GM18870 (cell line): Measurements from ENCODE around the gene PPP6R3.
"Not testable (repeated sequence)": the region's sequence is repeated elsewhere in the genome, so short reads cannot be mapped to it uniquely, and the experiment has no call there.

Experiments
- ATAC-seq: cut with Tn5 transposase; IDR thresholded peaks from one replicate; pipeline ENCODE4 v1.9.1; 2021; ENCODE audit warnings: moderate library complexity; ENCODE audit not compliant: unreplicated experiment

Gene PPP6R3

DNA sequence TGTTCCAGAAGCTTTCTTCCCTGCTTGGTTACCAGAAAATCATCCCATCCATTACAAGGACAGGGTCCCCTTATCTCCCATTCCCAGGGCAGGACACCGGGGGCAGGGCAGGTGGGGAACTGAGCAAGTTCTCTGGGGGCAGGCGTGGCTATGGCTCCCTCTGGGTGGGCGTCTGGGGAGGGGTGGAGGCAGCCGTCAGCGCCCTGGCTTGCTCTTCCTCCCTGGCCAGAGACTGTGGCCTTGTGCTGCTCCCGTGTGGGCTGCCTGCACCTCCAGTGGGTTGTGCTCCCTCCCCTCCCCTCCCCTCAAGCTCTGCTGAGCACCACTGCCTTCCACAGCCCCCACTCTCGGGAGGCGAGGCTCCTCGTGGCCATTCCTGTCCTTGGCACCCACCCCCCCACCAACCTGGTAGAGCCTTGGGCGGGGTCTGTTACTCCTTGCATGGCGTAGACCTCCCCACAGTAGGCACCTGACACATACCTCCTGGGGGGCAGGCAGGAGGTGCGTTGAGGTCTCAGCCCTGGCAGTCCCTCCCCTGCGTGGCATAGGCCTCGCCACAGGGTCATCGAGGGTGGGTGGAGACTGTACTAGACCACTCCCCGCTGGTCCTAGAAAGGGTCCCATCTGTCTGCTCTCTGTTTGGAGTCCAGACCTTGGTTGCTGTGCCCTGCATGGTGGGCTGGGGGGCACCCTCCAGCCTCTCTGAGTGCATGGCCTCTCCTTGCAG is 24.2 kb upstream of the PPP6R3 start:
- ATAC-seq, result no peak

DNA sequence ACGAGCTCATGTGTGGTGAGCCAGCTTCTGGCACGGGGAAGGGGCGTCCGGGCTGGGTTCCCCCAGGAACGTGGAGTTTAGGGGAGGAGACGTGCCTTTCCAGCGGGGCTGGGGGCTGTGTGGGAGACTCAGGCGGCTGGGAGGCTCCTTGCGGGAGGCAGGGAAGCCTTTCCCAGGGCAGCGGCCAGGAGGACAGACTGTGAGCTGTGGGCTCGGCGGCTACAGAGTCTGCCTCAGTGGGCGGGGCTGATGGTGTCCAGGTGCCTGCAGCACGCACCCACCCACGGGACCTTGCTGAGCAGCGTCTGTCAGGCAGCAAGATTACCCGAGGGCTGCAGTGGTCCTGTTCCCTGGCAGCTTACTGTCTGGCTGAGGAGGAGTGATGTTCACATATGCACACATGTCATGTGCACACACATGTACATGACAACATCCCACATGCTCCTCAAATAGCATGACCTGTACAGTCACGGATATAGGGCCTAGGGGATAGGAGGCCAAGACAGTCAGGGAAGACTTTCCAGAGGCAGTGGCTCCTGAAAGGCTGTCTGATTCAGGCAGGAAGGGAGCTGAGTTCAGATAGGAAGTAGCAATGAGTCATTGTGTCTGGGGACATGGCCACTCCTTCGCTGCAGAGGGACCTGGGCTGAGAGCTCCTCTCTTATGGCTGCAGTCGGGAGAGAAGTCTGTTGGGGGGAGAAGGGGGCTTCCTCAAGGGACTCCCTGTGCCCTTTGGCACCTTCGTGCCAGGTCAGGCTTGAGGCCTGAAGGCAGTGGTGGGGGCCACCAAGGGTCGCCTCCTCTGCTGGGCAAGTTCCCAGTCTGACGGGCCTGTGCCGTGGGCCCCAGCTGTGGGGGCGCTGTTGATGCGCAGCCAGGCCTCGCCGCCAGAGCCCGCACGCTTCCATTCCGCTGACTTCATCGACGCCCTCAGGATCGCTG is 23.3 kb upstream of the PPP6R3 start:
- no peak for ATAC-seq

DNA sequence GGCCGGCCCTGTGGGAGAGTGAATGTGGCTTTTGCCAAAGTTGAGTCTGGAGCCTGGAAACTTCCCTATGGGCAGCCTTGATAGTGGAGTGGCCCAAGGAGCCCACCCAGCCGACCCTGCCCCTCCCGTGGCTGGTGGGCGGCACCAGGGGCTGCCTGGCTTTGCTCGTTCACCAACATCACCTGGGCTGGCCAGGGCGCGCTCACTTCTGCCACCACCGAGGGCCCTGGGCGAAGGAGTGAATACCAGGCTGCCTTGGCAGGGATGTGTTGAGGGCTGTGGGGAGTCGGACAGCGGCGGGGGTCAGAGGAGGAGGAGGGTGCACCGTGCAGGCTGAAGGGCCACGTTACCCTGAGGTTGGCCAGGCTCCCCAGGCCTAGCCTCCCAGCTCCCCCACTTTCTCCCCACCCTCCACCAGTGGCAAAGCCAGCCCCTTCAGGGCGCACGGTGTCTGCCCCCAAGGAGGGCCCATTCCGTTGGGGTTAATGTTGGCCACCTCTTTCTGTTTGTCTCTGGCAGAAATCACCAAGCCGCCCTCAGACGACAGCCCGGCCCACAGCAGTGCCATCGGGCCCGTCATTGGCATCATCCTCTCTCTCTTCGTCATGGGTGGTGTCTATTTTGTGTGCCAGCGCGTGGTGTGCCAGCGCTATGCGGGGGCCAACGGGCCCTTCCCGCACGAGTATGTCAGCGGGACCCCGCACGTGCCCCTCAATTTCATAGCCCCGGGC is 22.5 kb upstream of the PPP6R3 start:
- no peak for ATAC-seq

DNA sequence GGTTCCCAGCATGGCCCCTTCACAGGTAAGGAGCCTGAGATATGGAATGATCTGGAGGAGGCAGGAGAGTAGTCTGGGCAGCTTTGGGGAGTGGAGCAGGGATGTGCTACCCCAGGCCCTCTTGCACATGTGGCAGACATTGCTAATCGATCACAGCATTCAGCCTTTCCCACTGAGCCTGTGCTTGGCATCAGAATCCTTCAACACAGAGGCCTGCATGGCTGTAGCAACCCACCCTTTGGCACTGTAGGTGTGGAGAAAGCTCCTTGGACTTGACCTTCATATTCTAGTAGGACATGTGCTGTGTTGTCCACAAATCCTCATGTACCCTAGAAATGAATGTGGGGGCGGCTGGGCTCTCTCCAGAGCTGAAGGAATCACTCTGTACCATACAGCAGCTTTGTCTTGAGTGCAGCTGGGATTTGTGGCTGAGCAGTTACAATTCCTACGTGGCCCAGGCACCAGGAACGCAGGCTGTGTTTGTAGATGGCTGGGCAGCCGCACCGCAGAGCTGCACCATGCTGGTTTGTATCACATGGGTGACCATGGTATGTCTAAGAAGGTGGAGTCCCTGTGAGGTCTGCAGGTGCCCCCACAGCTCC is 21.8 kb upstream of the PPP6R3 start:
- ATAC-seq, result no peak

DNA sequence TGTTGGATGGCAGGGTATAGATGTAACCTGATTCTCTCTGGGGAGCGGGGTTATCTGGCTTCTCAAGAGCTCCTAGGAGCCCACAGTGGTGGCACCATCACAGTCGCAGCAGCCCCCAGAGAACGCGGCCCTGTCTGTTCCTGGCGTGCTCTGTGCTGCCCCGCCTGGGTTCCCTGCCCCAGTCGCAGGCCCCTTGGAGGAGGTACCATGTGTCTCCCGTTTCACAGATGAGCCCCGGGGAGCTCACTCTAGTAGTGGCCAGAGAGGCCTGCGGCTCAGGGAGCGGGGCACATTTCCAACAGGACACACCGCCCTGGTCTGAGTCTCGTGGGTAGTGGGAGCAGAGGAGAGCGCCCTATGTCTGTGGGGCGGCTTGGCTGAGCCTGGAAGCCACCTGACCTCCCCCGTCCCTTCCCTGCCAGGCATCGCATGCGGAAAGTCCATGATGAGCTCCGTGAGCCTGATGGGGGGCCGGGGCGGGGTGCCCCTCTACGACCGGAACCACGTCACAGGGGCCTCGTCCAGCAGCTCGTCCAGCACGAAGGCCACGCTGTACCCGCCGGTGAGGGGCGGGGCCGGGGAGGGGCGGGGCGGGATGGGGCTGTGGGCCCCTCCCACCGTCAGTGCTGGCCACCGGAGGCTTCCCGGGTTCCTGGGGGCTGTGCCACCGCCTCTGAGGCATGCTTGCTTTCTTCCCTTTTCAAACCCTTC is 21.0 kb upstream of the PPP6R3 start:
- ATAC-seq, result no peak

DNA sequence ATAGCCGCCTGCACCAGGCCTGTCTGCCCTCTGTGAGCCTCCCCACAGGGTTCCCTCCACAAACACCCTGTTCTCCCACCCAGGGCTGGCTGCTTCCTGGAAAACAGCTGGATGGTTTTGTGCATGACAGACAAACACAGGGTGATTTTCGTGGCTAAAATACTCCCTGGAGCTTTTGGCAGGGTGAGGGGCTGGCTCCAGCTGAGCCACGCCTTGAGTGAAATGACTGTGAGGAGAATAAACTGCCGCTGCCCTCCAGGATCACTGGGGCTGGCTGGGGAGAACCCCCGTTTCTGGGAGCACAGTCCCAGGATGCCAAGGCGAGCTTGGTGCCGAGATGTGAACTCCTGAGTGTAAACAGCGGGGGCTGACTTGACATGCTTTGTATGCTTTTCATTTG is 20.3 kb upstream of the PPP6R3 start:
- no peak for ATAC-seq

DNA sequence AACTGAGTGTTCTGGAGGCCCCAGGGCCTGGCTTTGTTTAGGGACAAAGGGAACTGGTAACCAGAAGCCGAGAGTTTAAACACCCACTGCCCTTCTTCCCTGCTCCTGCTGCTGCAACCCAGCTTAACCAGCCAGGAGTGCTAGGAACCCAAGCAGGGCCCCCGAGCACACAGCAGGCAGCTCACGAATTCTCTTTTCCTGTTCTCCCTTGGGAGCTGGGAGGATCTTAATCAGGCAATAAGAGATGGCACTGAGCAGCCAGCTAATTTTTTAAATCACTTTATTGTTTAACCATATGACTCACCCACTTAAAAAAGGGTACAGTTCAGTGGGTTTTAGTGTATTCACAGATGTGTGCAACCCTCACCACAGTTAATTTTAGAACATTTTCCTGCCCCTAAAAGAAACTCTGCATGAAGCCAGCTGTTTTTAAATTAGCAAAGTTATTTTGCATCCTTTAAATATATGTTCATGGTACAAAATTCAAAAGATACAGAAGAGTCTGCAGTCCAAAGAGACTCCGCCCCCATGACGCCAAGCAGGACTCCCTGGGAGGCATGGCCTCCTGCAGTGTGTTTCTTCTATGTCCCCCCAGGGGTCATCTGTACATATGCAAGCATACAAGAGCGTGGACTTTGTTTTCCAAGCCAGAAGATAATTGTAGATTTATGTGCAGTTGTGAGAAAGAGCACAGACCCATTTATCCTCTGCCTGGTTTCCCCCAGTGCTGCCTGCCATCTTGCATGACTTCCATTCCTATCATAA is 18.9 kb upstream of the PPP6R3 start:
- no peak for ATAC-seq

DNA sequence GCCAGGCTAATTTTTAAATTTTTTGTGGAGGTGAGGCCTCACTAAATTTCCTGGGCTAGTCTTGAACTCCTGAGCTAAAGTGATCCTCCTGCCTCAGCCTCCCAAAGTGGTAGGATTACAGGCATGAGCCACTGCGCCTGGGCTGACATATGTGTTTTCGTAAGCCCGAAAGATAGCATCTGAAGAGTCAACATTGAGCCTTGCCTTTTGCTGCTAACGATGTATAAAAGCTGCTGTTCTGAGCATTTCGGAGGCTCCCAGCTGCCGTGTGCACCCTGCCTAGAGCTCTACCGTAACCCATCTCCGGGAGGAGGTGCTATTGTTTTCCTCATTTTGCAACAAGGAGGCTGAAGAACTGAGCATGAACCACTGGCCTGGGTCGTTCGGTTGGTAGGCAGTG is 18.1 kb upstream of the PPP6R3 start:
- ATAC-seq, result no peak

DNA sequence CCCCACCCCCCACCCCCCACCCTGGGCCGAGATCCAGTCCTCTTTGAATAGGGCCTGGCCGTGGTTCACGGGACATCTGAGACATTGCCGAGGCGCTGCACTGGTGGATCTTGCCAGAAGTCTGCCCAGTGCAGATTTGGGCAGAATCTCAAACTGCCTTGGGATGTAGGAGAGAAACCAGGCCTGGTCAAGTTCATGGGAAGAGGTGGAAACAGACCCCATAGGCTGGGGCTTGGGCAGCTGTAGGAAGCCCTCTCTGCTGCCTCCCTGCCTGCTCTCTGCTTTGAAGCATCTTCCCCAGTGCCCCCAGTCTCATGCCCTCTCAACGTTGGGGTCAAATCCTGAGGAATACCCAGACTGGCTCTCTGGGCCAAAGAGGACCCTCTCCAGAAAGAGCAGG is 16.0 kb upstream of the PPP6R3 start:
- ATAC-seq, result no peak

DNA sequence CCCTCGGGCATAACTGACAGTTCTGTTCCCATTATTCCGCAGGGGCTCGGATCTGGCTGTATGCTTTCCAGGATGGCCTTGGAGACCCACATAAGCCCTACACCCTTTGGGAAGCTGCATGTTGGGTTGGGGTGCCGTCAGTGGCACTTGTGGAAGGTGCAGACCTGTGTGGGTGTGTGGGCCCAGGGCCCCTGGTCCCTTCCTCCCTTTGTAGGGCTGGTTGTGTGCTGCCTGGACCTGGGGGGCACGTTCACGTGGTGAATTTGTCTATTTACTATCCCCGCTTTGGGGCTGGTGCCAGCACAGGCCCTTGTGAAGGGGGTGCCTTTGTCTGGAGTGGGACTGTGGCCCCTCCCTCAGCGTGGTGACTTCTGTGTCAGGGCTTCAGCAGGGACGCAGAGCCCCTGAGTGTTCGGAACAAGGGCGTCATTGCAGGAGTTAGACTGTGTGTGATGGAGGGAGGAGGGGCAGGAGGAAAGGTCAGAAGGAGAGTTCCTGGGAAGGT is 15.0 kb upstream of the PPP6R3 start:
- ATAC-seq, result no peak

DNA sequence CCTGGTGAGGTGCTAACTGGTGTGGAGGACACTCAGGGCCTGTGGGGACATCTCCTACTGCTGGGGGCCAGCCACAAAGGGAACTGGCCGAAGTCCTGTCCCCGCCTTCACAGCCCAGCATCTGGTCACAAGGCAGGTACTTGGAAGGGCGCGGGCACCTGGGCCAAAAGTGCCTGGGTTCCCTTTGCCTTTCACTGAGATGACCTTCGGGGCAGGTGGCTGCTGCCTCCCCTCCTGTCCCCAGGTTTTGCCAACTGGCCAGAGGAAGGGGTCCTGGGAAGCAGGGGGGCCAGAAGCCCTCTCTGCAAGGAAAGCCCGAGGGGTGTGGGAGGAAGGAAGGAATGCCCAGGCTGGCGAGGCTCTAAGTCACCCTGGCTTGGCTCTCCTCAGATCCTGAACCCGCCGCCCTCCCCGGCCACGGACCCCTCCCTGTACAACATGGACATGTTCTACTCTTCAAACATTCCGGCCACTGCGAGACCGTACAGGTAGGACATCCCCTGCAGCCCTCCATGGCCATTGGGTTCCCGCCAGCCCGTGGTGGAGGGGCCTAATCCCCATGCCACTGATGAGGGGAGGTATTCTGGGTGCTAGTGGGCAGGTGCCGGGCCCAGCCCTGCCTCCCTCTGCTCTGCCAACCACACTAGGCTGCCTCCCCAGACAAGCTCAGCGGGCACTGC is 14.4 kb upstream of the PPP6R3 start:
- no peak for ATAC-seq

DNA sequence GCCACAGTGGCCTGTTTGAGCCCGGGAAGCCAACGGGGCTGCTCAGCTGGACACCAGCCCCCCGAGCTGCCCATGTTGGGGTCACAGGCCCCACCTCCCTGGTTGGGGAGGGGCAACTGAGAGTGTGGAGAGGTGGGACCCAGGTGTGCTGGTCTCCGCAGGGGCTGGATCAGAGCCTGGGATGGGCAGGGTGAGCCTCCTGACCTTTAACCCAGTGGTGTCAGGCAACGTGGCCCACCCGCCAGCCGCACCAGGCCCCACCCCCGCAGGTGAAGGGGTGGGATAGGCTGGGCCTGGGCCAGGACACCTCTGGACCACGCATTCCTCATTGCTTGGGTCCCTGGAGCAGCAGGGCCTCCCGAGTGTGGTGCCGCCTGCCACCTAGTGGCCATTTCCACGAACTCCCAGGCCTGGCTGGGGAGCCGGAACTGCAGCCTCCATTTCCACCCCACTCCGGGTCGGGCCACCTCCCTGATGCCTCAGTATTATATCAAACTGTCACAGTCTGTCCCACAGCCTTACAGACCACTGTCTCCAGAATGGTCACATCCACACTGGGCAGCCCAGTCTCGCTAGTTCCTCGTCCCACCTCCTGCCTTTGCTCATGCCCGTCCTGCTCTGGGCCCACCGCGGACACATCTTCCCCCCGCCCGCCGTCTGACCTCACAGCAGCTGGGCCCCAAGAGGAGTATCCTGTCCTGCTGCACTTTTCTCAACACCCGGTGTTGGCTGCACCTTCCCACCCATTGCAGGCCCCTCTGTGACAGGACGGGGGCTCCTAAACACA is 13.3 kb upstream of the PPP6R3 start:
- ATAC-seq, result no peak

DNA sequence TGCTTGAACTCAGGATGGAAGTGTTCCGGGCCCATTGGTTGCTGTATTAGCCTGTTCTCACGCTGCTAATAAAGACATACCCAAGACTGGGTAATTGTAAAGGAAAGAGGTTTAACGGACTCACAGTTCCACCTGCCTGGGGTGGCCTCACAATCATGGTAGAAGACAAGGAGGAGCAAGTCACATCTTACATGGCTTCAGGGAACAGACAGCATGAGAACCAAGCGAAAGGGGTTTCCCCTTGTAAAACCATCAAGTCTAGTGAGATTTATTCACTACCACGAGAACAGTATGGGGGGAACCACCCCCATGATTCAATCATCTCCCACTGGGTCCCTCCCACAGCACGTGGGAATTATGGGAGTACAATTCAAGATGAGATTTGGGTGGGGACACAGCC is 12.6 kb upstream of the PPP6R3 start:
- not testable (repeated sequence) for ATAC-seq

DNA sequence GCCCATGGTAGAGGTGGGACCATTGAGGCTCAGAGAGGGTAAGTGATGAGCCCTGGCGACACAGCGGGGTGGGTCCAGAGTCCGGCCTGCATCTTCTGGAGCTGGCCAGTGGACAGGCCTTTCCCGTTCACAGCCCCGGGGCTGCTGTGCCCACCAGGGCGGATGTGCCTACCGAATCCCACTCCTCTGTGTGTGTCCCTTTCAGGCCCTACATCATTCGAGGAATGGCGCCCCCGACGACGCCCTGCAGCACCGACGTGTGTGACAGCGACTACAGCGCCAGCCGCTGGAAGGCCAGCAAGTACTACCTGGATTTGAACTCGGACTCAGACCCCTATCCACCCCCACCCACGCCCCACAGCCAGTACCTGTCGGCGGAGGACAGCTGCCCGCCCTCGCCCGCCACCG is 11.9 kb upstream of the PPP6R3 start:
- ATAC-seq, result no peak

DNA sequence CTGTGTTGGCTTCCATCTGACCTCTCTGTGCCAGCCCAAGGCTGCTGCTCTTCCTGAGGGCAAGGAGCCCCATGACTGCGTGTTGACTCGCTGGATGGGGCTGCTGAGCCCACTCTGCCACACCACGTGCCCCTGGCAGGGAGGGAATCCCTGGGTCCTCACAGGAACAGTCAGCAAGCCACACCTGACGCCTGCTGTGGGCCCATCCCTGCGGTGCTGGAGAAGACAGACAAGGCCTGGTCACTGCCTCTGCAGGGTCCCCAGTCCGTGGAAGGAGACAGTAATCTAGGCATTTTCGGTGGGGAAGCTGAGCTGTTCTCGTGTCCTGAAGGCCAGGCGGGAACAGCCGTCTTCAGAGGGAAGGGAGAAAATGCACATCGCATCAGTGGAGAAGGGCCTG is 10.6 kb upstream of the PPP6R3 start:
- ATAC-seq, result no peak

DNA sequence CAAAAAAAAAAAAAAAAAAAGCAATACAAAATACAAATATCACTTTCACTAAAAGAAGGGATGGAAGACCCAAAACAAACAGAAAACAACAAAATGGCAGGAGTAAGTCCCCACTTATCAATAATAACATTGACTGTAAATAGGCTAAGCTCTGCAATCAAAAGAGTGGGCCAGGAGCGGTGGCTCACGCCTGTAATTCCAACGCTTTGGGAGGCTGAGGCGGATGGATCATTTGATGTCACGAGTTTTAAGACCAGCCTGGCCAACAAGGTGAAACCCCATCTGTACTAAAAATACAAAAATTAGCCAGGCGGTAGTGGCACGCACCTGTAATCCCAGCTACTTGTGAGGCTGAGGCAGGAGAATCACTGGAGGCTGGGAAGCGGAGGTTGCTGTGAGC is 9.8 kb upstream of the PPP6R3 start:
- no peak for ATAC-seq

DNA sequence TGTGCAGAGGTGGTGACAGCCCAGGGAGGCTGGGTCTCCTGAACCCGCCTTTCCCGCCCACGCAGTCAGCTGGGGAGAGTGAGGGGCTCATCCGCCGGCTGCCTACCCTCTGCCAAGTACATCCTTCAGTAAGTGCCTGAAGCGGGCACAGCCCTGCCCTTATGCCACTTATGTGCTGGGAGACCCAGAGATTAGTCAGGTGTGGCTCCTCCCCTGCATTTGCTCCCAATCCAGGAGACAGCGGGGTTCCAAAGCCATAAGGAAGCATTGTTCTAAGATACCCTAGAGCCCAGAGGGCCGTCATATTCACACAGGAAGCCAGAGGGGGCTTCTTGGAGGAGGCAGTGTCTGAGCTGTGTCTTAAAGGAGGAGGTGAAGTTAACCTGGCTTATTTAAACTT is 5.8 kb upstream of the PPP6R3 start:
- ATAC-seq, result no peak

DNA sequence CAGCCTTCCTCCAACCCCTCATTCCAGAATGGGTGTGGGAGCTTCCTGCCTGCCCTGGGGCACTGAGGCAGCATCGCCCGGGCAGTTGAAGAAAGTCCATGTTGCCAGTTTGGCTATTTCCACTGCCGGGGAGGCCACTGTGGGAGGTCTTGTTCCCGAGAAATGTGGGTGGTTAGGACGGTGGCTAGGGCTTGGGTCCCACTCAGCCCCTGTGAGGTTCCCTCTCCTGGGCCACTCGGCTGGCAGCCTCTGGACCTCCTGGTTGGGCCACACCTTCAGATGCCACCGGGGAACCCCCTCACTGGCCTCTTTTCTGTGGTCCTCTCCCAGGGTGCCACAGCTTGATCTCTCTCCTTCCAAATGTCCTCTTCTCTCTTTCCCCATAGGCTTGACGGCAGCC is 5.1 kb upstream of the PPP6R3 start:
- no peak for ATAC-seq
